Adrenal gland (tissue), 5 donors: ENCODE data around the gene ZNF331.

Experiments used
- CTCF ChIP-seq, 6 experiments: fragments of 450-650 bp in 4 of 6; fragments of 200-600 bp in 2 of 6; sonication (generic) in 1 of 6; IDR thresholded peaks; 1 replicate in 5 of 6; 2 replicates in 1 of 6; pipeline versions ENCODE4 v1.5.1 to v1.8.0; 2016 to 2021; ENCODE audit warnings: antibody characterized with exemption in 6 of 6, mild to moderate bottlenecking in 2 of 6, moderate library complexity in 1 of 6
- POLR2A ChIP-seq, 2 donors: fragments of 450-650 bp; IDR thresholded peaks; one replicate each; pipeline ENCODE4 v1.6.1; 2017; ENCODE audit warnings: antibody characterized with exemption in 2 of 2, mild to moderate bottlenecking in 2 of 2, moderate library complexity in 1 of 2
- donor health status: DM: no; HTN: no; CAD: no.

GRCh38 chr19:53626976-53627375 lies 89.0 kb downstream of the ZNF331 start:
- no peak for TF ChIP-seq CTCF (IDR thresholded peaks at IDR 0.05)
- TF ChIP-seq POLR2A (IDR thresholded peaks at IDR 0.05), result no peak
